HG03280 (cell line): ENCODE results near the gene AP3D1.
A peak's percentile ranks its signal among the peaks of the same experiment; 100 is the strongest.
"Not testable (repeated sequence)": the region's sequence is repeated elsewhere in the genome, so short reads cannot be mapped to it uniquely, and the experiment has no call there.

Experiments used
- ATAC-seq: cut with Tn5 transposase; IDR thresholded peaks from one replicate; pipeline ENCODE4 v1.9.1; 2021; ENCODE audit warnings: mild to moderate bottlenecking, moderate library complexity; ENCODE audit not compliant: unreplicated experiment

AP3D1 gene

DNA sequence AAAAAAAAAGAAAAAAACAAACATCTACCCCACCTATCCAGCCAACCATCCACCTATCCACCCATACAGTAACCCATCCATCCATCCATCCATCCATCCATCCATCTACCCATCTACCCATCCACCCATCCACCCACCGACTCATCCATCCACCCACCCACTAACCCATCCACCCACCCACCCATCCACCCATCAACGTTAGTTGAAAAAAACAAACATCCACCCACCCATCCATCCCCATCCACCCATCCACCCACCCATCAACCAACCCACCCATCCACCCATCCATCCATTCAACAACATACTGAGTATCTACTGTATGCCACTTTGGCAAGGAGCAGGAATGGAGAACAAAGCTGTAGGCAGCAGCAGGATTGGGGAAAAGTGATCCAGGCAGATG, 6.1 kb upstream of the AP3D1 start:
- no peak for ATAC-seq

DNA sequence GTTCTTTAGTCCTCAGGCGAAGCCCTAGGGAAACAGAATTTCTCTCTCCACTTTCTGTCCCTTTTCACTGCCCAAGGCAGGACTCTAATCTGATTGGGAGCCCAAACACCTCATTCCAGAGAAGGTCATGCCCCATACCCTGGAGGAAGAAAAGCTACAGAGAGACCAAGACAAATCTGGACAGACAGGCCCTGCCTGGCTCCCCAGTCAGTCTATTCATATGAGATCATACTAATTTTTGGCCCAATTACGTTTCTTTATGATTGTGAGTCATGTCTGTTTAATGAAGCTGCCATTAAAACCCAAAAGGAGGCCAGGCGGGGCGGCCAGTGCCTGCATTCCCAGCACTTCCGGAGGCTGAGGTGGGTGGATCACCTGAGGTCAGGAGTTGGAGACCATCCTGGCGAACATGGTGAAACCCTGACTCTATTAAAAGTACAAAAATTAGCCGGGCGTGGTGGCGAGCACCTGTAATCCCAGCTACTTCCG, 3.3 kb upstream of the AP3D1 start:
- ATAC-seq, result no peak

DNA sequence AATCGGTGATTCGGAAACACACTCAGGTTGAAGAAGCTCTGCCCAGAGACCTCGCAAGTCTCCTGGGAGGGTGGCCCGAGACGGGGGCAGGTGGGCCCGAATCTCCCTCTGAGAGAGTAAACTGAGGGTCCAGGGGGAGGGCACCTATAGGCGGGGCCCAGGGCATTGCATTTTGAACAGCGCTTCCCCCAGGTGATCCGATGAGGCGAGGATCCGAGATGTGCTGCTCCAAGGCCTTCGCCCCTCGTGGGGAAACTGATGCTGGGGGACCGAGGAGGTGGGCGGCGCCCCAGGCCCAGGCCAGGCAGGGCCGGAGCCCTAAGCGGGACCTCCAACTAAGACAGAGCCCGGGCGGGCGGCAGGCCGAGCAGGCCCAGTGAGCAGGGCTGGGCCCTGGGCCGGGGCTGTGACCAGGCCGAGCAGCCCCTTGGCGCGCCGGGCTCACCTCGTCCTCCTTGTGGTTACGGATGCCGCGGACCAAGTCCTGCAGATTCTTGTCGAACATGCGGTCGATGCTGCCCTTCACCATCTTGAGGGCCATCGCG, 500 bp downstream of the AP3D1 start:
- peak; percentile 9 for ATAC-seq

DNA sequence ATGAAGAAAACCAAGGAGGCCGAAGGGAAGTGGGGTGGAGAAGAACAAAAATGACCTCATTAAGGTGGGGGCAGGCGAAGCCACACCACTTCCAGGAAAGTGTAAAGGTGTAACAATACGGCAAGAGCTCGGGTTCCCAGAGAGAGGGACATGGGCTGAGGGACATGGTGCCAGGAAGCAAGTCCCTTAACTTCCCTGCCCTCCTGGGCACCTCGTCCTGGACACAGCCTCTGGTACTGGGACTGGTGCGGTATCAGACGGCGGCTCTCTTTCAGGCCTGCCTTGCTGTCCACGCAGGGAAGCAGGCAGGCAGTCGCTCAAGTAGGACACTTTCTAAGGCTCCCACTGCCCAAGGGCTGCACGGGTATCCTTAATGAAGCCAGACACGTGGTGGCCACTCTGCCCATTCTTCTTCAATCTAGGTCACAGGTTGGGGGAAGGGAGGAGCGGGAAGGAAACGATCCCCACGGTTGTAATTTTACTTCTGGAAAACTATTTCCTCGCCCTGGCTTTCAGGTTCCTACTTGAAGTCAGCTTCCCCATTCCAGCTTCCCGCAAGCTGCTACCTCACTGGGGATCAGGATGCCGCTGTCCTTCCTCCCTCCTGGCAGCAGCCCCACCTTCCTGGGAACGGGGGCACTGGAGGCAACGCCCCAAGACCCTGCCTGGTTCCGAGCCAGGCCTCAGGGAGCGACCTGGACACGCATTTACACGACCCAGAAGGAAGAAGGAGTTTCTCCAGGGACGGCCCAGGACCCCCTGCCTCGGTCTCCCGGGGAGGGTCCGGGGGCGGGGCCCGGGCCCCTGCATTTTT, 1.2 kb downstream of the AP3D1 start:
- ATAC-seq, result no peak

DNA sequence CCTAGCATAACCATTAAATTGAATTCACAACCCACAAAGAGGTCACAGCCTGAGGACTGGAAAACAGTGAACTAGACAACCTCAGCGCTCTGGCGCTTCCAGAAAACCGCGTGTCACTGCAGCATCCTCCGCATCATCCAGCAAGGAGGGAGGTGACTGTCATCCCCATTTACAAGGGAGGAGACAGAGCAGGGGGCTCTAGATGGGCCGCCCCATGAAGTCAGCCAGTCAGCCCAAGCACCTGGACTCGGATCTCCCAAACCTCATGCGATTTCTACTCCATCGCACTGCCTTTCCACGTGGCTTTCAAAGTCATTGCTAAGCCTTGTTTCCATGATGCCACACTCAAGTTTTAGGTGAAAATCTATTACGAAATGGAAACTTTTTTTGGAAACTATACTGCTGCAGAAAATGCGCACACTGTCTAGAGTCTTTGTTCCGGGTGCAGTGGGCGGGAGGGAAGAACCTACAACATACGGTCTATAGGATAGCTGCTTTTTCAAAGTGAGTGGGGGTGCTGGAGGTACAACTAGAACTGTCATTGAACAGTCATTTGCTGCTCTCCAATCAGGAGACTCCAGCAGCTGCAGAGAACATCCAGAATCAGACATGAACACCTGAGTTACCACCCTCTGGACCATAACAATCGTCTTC, 2.8 kb downstream of the AP3D1 start:
- ATAC-seq, result no peak

DNA sequence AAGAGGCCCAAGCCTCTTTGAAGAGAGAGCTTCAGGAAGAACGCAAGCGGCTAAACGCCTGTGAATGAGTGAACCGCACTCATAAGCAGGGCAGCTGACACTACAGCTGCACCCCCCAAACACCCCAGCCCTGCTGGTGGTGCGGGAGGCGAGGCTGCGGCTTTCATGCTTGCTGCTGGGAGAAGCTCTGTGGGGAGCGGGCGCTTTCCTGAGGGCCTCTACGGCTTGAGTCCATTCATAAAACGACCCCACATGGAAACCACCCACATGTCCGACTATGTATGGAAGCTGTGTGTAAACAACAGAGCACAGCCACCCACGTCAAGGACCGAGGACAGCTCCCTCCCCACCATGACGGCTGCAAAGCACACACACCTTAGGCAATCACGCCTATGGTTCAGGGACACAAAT, 5.5 kb downstream of the AP3D1 start:
- no peak for ATAC-seq

- no peak for ATAC-seq
These were observed 7.2 kb downstream of the AP3D1 start for GRCh38 chr19:2144190-2144589.

GRCh38 chr19:2142173-2142829, 9.1 kb downstream of the AP3D1 start:
- no peak for ATAC-seq

GRCh38 chr19:2140138-2140569, 11.2 kb downstream of the AP3D1 start:
- ATAC-seq, result no peak

DNA sequence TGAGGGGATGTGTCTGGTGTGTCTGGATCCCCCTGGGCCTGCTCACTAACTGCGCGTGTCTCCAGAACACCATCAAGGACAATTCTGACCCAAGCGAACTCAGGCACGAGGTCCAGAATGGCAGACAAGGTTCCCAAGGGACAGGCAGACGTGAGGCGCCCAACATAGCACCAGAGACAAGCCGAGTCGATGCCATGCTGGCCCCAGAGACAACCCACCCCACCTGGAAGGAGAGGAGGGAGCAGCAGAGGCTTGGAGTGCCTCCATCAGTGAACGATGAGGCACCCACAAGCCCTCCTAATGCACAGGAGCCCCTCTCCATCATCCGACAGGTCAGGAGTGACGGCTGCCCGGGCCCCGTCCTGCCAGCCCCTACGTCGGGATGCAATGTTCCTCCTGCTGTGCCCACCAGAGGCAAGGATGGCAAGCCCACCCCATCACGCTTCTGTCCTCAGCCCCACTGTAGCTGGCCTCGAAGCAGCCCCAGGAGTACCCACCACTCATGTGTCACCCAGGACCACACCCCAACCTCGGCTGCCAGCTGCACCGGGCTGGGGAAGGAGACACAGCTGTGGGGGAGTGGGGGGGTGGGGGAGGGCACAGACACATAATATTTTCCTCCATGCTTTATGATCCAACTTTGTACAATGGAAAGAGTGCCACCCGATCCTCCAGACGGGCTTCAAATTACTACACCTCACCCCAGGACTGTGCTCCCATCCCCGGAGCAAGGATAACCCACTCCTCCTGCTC, 11.8 kb downstream of the AP3D1 start:
- no peak for ATAC-seq

DNA sequence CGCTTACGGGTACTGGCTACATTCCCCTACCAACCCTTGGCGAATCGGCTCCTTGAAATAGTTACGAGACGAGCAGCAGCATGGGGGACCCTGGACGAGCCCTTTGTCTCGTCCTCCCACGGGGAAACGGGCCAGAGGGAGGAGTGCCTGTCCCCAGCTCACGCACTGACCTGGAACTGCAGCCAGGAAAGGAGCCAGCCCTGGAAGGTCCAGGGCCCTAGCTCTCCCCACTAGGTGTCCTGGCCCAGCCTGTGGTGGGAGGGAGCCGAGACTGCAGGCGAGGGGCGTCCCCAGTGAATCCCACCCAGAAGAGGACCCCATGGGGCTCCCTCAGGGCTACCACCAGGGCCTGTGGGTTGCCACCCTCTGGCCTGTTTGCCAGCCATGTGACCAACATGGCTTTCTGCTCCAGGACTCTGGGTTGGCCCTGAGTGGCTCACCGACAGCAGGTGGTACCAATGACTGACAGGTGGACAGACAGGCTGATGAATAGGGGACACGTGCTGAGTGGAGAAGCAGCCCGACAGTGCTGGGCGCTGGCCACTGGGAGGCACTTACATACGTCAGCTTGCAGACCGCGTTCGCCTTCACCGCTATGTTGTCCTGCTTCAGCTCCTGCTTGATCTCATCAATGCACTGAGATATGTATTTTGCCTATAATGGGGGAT, 13.2 kb downstream of the AP3D1 start:
- no peak for ATAC-seq

GRCh38 chr19:2136796-2137195, 14.6 kb downstream of the AP3D1 start:
- no peak for ATAC-seq

DNA sequence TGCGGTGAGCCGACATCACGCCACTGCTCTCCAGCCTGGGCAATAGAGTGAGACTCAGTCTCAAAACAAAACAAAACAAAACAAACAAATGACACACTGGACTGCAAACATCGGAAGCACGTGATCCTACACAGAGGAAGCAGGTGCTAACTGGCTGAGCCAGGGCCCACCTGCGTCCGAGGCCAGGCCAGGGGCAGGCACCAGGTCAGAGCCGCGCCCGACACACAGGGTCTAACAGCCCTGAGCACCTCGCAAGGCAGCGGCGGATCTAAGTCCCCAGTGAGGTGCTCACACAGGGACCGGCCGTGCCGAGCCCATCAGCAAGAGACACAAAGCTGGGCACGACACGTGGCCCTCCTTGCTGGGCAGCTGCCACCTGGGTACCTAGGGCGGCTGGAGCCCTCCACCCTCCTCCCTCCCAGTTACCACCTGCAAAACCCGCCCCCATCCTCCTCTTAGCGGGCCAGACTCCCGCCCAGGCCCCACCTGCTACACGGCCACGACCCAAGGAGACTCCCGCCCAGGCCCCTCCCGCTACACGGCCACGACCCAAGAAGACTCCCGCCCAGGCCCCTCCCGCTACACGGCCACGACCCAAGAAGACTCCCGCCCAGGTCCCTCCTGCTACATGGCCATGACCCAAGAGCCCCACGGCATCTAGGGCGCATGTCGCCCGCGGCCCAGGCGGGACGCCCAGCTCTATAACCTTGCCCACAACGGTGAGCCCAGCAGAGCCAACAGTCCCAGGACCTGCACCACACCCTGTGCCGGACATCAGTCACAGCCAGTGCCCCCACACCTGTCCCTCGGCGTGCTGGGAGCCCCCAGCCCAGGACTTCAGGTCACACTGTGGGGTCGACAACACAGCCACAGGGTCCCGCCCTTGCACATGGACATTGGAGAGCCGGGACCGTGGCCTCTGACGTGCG, 15.6 kb downstream of the AP3D1 start:
- ATAC-seq, result no peak

DNA sequence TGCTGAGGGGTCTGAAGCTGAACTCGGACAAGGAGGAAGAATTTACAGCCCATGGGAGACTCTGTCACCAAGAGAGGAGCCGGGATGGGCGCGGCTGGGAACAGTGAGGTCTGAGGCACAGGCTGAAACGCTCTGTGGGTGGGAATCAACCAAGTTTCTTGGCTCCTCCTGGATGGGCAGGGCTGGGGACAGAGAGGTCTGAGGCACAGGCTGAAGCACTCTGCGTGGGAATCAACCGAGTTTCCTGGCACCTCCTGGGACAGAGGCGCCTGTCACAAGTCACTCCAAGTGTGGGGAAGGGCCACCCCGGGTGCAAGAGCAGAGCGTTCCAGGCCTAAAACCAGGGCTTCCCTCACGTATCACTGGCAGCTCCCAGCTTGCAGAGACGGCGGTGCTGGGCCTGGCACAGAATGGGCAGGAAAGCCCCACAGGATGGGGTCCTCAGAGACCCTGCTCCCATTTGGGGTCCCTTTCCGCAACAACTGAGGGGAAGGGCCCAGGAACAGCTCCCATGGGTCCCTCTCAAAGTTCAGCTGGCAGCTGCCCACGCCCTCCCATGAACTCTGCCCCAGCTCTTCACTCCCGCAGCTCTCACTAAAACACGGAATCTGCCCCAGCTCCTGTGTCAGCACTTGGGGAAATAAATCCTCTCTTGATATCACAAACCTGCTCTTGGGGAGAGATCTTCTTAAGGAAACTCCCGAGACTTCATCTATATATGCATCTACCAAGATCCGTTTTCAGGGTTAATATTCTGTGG, 18.5 kb downstream of the AP3D1 start:
- no peak for ATAC-seq

GRCh38 chr19:2132191-2132590, 19.2 kb downstream of the AP3D1 start:
- no peak for ATAC-seq

DNA sequence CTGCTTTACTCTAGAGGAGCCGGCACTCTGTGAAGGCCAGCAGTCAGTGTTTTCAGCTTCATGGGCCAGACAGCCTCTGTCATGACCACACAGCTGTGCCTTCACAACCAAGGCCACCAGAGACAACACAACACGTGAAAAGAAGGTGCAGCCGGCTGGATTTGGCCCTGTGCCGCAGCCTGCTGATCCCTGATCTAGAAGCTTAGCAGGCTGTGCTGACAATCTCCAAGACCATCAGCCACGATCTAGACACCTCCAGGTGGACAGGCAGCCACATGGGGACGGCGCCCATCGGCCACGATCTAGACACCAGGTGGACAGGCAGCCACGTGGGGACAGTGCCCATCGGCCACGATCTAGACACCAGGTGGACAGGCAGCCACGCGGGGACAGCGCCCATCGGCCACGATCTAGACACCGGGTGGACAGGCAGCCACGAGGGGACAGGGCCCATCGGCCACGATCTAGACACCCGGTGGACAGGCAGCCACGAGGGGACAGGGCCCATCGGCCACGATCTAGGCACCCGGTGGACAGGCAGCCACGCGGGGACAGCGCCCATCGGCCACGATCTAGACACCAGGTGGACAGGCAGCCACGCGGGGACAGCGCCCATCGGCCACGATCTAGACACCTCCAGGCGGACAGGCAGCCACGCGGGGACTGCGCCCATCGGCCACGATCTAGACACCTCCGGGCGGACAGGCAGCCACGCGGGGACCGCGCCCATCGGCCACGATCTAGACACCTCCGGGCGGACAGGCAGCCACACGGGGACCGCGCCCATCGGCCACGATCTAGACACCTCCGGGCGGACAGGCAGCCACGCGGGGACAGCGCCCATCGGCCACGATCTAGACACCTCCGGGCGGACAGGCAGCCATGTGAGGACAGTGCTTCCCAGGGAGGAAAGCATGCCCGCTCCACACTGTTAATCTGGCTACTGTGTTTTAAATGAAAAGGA, 20.1 kb downstream of the AP3D1 start:
- not testable (repeated sequence) for ATAC-seq
